ENCODE results near the gene PSMB7. TPM values are rescaled to one million over a fixed set of nuclear protein-coding genes. Genes with fewer than 3 reads are reported as not detected.

Gene PSMB7
- total RNA-seq, 4 donors from 2014 or later: 125 to 226 (median 176) TPM

- H3K4me3 ChIP-seq: no peak overlapping the region
- H3K9me3 ChIP-seq: no peaks in the 10 kb centered on the region
- no peak overlapping the region for H3K27ac ChIP-seq
- TF ChIP-seq CTCF (IDR thresholded peaks at IDR 0.05) (no peak), POLR2AphosphoS5 (IDR thresholded peaks at IDR 0.05) (no peak), EP300 (IDR thresholded peaks at IDR 0.05) (no peak), POLR2A (IDR thresholded peaks at IDR 0.05) (no peak)
- H3K4me1 ChIP-seq: peaks cover 39% of the 10 kb centered on the region
- H3K36me3 ChIP-seq: peaks cover under 1% of the 10 kb centered on the region
- WGBS: 83% methylated on average over 7 of the region's 7 CpGs
- no peaks in the 10 kb centered on the region for H3K27me3 ChIP-seq
- DNase-seq (ENCODE audit: low spot score in 2 of 2): no peak
These were observed 25.9 kb downstream of the PSMB7 start for GRCh38 chr9:124389146-124389939.

GRCh38 chr9:124388275-124389048, 26.8 kb downstream of the PSMB7 start:
- Histone ChIP-seq H3K9me3 (no peaks in the 10 kb centered on the region), H3K27me3 (no peaks in the 10 kb centered on the region), H3K4me3 (no peak overlapping the region), H3K4me1 (peaks cover 35% of the 10 kb centered on the region), H3K36me3 (peaks cover 9% of the 10 kb centered on the region), H3K27ac (no peak overlapping the region)
- 93% methylated on average over 12 of the region's 12 CpGs for whole genome bisulfite sequencing
- DNase-seq (ENCODE audit: low spot score in 2 of 2): no peak
- no peak for TF ChIP-seq POLR2AphosphoS5 (IDR thresholded peaks at IDR 0.05)
- no peak for TF ChIP-seq CTCF (IDR thresholded peaks at IDR 0.05)

- H3K9me3 ChIP-seq: no peaks in the 10 kb centered on the region
- DNase-seq (ENCODE audit: low spot score in 2 of 2): no peak
- WGBS: 90% methylated on average over 3 of the region's 3 CpGs
- H3K36me3 ChIP-seq: peaks cover 14% of the 10 kb centered on the region
- no peak overlapping the region for H3K27ac ChIP-seq
- peaks cover 12% of the 10 kb centered on the region for H3K4me1 ChIP-seq
- H3K4me3 ChIP-seq: no peak overlapping the region
- no peak for TF ChIP-seq POLR2AphosphoS5 (IDR thresholded peaks at IDR 0.05)
- TF ChIP-seq CTCF (IDR thresholded peaks at IDR 0.05): no peak
- no peak for TF ChIP-seq EP300 (IDR thresholded peaks at IDR 0.05)
- no peaks in the 10 kb centered on the region for H3K27me3 ChIP-seq
These were observed 29.0 kb downstream of the PSMB7 start for GRCh38 chr9:124386201-124386600.

GRCh38 chr9:124385623-124386022, 29.6 kb downstream of the PSMB7 start:
- Histone ChIP-seq H3K36me3 (peaks cover 14% of the 10 kb centered on the region), H3K27ac (no peak overlapping the region), H3K4me1 (peaks cover 7% of the 10 kb centered on the region), H3K9me3 (no peaks in the 10 kb centered on the region), H3K27me3 (no peaks in the 10 kb centered on the region), H3K4me3 (no peak overlapping the region)
- no peak for TF ChIP-seq CTCF (IDR thresholded peaks at IDR 0.05)
- no peak for TF ChIP-seq EP300 (IDR thresholded peaks at IDR 0.05)
- TF ChIP-seq POLR2AphosphoS5 (IDR thresholded peaks at IDR 0.05): no peak
- TF ChIP-seq POLR2A (IDR thresholded peaks at IDR 0.05): no peak
- no peak for DNase-seq (ENCODE audit: low spot score in 2 of 2)
- WGBS: 84% methylated on average over 7 of the region's 7 CpGs

GRCh38 chr9:124384846-124385245, 30.4 kb downstream of the PSMB7 start:
- Histone ChIP-seq H3K4me1 (peaks cover 4% of the 10 kb centered on the region), H3K27me3 (no peaks in the 10 kb centered on the region), H3K4me3 (no peak overlapping the region), H3K27ac (no peak overlapping the region), H3K9me3 (no peaks in the 10 kb centered on the region), H3K36me3 (peaks cover 21% of the 10 kb centered on the region)
- DNase-seq (ENCODE audit: low spot score in 2 of 2): no peak
- no peak for TF ChIP-seq POLR2A (IDR thresholded peaks at IDR 0.05)
- TF ChIP-seq EP300 (IDR thresholded peaks at IDR 0.05): no peak
- TF ChIP-seq CTCF (IDR thresholded peaks at IDR 0.05): no peak
- TF ChIP-seq POLR2AphosphoS5 (IDR thresholded peaks at IDR 0.05): no peak
- 67% methylated on average over 5 of the region's 5 CpGs for WGBS
